Measurements from ENCODE around the gene GLYAT. TPM values are rescaled to one million over a fixed set of nuclear protein-coding genes. Genes with fewer than 3 reads are reported as not detected.

Gene GLYAT
- total RNA-seq, 1 donor from 2014 or later, result not detected

DNA sequence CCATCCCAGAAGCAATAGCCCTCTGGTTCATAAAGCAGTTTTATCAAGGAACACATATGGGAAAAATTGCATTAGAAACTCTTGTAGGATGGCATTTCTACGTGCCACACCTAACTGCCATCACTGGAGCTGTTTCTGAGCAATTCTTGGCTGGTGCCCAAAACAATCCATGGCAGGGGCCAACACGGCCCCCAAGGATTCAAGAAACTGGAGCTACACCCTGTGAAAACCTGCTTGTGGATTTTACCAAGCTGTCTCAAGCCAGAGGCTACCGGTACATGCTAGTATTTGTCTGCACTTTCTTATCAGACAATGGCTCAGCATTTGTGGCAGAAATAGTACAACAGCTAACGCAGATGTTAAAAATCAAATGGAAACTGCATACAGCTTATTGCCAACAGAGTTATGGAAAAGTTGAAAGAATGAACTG lies 42.4 kb upstream of the GLYAT start:
- DNase-seq (no peak), ATAC-seq (no peak)
- intact Hi-C loops (cut with DNase I), result no loop called here
- Histone ChIP-seq H3K27ac (no peak overlapping the region), H3K4me3 (no peak overlapping the region), H3K9me3 (no peaks in the 10 kb centered on the region), H3K4me1 (no peaks in the 10 kb centered on the region), H3K36me3 (no peaks in the 10 kb centered on the region), H3K27me3 (no peaks in the 10 kb centered on the region)
- TF ChIP-seq, protein P1, sequence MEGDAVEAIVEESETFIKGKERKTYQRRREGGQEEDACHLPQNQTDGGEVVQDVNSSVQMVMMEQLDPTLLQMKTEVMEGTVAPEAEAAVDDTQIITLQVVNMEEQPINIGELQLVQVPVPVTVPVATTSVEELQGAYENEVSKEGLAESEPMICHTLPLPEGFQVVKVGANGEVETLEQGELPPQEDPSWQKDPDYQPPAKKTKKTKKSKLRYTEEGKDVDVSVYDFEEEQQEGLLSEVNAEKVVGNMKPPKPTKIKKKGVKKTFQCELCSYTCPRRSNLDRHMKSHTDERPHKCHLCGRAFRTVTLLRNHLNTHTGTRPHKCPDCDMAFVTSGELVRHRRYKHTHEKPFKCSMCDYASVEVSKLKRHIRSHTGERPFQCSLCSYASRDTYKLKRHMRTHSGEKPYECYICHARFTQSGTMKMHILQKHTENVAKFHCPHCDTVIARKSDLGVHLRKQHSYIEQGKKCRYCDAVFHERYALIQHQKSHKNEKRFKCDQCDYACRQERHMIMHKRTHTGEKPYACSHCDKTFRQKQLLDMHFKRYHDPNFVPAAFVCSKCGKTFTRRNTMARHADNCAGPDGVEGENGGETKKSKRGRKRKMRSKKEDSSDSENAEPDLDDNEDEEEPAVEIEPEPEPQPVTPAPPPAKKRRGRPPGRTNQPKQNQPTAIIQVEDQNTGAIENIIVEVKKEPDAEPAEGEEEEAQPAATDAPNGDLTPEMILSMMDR (IDR thresholded peaks at IDR 0.05), result no peak

DNA sequence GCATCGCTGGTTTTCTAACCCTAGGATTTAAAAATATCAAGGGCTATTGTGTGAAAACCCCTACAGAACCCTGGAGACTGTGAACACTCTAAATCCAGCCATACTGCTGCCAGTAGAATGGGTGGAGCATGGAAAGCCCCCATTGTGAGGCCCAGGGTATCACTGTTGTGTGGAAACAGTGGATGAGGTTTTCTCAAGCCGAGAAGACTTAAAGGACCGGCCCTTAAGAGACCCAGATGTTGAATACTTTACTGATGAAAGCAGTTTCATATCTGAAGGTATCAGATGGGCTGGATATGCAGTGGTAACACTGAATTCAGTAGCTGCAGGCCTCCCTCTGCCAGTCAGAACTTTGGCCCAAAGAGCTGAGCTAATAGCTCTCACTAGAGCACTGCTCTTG lies 41.6 kb upstream of the GLYAT start:
- Histone ChIP-seq H3K27ac (no peak overlapping the region), H3K27me3 (no peaks in the 10 kb centered on the region), H3K36me3 (no peaks in the 10 kb centered on the region), H3K9me3 (no peaks in the 10 kb centered on the region), H3K4me3 (no peak overlapping the region), H3K4me1 (no peaks in the 10 kb centered on the region)
- TF ChIP-seq, protein P1 (IDR thresholded peaks at IDR 0.05), result no peak
- DNase-seq (no peak), ATAC-seq (no peak)
- intact Hi-C loops (cut with DNase I), result no loop called here

DNA sequence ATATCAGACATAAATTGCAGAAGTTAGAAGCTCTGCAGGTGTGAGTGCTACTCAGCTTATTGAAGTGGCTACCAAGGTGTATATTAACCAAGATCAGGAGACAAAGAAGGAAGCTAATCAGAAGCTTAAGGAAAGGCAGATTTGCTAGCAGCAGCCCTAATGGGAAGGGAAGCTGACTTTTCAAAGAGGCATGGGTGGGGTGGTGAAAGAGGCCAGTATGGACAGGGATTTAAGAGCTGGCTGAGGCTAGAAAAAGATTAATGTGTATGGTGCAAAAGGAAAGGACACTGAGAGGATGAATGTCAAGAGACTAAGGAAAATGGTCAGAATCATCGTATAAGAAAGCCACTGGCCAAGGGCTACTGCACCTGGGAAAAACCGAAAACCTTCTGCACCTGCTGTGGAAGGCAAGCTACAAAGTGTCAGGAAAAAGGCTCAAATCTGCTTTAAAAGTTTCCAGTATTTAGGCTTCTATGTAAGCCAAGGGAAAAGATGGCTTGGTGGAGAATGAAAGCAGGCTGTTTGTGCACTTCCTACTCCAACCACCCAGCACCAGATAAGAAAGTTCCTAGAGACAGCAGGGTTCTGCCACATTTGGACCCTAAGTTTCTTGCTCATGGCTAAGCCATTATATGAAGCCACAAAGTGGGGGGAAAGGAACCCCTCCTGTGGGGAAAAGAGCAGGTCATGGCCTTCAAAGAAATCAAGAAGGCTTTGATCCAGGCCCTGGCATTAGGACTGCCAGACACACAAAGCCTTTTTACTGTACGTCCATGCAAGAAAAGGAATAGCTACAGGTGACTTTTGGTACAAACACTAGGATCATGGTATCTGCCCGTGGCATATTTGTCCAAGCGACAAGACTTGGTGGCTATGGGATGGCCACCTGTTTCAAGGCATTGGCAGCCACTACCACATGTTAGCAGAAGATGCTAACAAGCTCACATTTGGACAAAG lies 40.9 kb upstream of the GLYAT start:
- DNase-seq, result no peak
- ATAC-seq, result no peak
- TF ChIP-seq, protein P1 (IDR thresholded peaks at IDR 0.05), result no peak
- no peaks in the 10 kb centered on the region for H3K36me3 ChIP-seq
- H3K4me3 ChIP-seq, result no peak overlapping the region
- intact Hi-C loops (cut with DNase I), result no loop called here
- H3K4me1 ChIP-seq, result no peaks in the 10 kb centered on the region
- H3K27me3 ChIP-seq, result no peaks in the 10 kb centered on the region
- H3K9me3 ChIP-seq, result no peaks in the 10 kb centered on the region
- H3K27ac ChIP-seq, result no peak overlapping the region

DNA sequence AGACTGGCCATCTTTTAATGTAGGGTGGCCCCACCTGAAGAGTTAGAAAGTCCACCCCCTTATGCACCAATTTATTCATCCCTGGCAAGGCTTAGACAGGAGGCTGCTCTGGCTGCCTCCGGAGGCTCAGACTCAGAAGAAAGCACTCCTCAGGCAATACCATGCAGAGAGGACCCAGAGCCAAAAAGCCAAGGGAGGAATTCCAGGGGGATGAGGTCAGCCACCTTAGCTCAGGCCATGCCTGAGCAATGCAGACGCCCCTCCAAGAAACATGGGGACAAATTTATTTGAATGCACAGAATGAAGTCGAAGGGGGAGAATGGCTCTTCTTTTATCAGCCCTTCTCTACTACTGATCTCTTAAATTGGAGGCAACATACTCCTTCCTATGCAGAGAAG lies 39.7 kb upstream of the GLYAT start:
- H3K36me3 ChIP-seq, result no peaks in the 10 kb centered on the region
- H3K4me1 ChIP-seq, result no peaks in the 10 kb centered on the region
- H3K27ac ChIP-seq, result no peak overlapping the region
- DNase-seq (no peak), ATAC-seq (no peak)
- intact Hi-C loops (cut with DNase I), result no loop called here
- H3K9me3 ChIP-seq, result no peaks in the 10 kb centered on the region
- TF ChIP-seq, protein P1 (IDR thresholded peaks at IDR 0.05), result no peak
- no peaks in the 10 kb centered on the region for H3K27me3 ChIP-seq
- no peak overlapping the region for H3K4me3 ChIP-seq

DNA sequence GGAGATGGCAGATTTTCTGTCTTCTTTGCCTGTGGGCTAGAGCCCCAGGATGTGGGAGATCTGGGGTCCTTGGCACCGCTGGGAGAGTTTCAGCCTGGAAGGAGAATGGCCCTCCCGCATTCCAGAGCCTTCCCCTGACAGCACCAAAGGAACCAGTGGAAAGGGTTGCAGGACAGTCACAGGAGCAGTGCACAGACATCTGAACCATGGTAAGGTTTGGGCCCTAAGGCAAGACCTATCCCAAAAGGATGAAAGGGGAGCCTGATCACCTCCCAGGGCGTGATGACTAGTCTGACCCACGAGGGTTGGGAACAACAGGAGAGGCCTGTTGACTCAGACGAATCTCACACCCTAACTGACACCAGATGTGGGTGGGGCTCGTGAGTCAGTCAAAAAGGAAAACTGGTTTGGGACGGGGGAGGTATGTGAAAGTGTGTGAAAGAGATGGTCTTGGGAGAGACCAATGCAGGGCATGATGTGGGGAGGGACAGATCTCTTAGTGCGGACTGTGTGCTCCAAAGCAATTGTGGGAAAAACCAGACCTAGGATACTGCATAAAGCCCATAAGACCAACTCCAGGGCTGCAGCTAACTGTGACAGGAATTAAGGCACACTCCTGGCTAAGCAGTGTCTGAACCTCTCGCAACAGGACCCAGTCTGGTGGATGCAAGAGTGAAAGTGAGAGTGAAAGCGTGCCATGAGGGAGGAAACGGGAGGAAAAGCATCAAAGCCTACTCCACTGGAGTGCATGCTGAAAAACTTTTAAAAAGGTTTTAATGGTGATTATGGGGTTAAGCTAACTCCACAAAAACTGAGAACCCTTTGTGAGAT lies 39.1 kb upstream of the GLYAT start:
- no peak overlapping the region for H3K27ac ChIP-seq
- H3K4me3 ChIP-seq, result no peak overlapping the region
- ATAC-seq, result no peak
- H3K9me3 ChIP-seq, result no peaks in the 10 kb centered on the region
- H3K4me1 ChIP-seq, result no peaks in the 10 kb centered on the region
- no peaks in the 10 kb centered on the region for H3K27me3 ChIP-seq
- TF ChIP-seq, protein P1 (IDR thresholded peaks at IDR 0.05), result no peak
- intact Hi-C loops (cut with DNase I), result no loop called here
- DNase-seq, result no peak
- H3K36me3 ChIP-seq, result no peaks in the 10 kb centered on the region

Measured in upper lobe of right lung (tissue), 1 donor.